Mucosa of stomach (tissue), 1 donor: ENCODE results near the gene TEKTIP1.
"Not testable (repeated sequence)": the region's sequence is repeated elsewhere in the genome, so short reads cannot be mapped to it uniquely, and the experiment has no call there.

Experiments
- H3K27me3 ChIP-seq: one replicate; pipeline ENCODE4 v1.7.0; 2013; ENCODE audit warnings: mild to moderate bottlenecking, low read length; ENCODE audit not compliant: control insufficient read depth, insufficient read depth
- H3K36me3 ChIP-seq: one replicate; pipeline ENCODE4 v1.7.0; 2013; ENCODE audit warnings: low read length; ENCODE audit not compliant: control insufficient read depth, insufficient read depth
- H3K4me1 ChIP-seq: one replicate; pipeline ENCODE4 v1.7.0; 2013; ENCODE audit warnings: mild to moderate bottlenecking, low read length; ENCODE audit not compliant: control insufficient read depth, insufficient read depth
- H3K4me3 ChIP-seq: one replicate; pipeline ENCODE4 v1.7.0; 2013; ENCODE audit warnings: low read length
- H3K9ac ChIP-seq: one replicate; pipeline ENCODE4 v1.7.0; 2013; ENCODE audit warnings: mild to moderate bottlenecking, low read length, moderate library complexity
- H3K9me3 ChIP-seq: one replicate; pipeline ENCODE4 v1.7.0; 2013; ENCODE audit warnings: mild to moderate bottlenecking, low read length, moderate library complexity; ENCODE audit not compliant: control insufficient read depth
- donor health status: Pancreatic carcinoma.

TEKTIP1 gene

GRCh38 chr19:3529299-3529698, 9.7 kb upstream of the TEKTIP1 start:
- not testable (repeated sequence) for H3K27me3 ChIP-seq, H3K4me3 ChIP-seq, H3K36me3 ChIP-seq, H3K4me1 ChIP-seq, H3K9me3 ChIP-seq, H3K9ac ChIP-seq

- no peaks in the 10 kb centered on the region for H3K9me3 ChIP-seq
- H3K4me3 ChIP-seq, result no peak overlapping the region
- H3K36me3 ChIP-seq, result peaks cover 14% of the 10 kb centered on the region
- no peaks in the 10 kb centered on the region for H3K4me1 ChIP-seq
- H3K9ac ChIP-seq, result no peak overlapping the region
- no peaks in the 10 kb centered on the region for H3K27me3 ChIP-seq
Observed at GRCh38 chr19:3530389-3530788, 8.6 kb upstream of the TEKTIP1 start.

- H3K4me3 ChIP-seq, result no peak overlapping the region
- H3K36me3 ChIP-seq, result peaks cover 16% of the 10 kb centered on the region
- no peaks in the 10 kb centered on the region for H3K9me3 ChIP-seq
- H3K9ac ChIP-seq, result no peak overlapping the region
- H3K27me3 ChIP-seq, result no peaks in the 10 kb centered on the region
- H3K4me1 ChIP-seq, result no peaks in the 10 kb centered on the region
Observed at GRCh38 chr19:3531716-3532115, 7.3 kb upstream of the TEKTIP1 start.

- no peaks in the 10 kb centered on the region for H3K4me1 ChIP-seq
- H3K9me3 ChIP-seq, result no peaks in the 10 kb centered on the region
- H3K36me3 ChIP-seq, result peaks cover 11% of the 10 kb centered on the region
- no peaks in the 10 kb centered on the region for H3K27me3 ChIP-seq
- H3K9ac ChIP-seq, result no peak overlapping the region
- no peak overlapping the region for H3K4me3 ChIP-seq
Observed at GRCh38 chr19:3532154-3532786, 6.7 kb upstream of the TEKTIP1 start.

- Histone ChIP-seq H3K9me3 (no peaks in the 10 kb centered on the region), H3K36me3 (peaks cover 7% of the 10 kb centered on the region), H3K9ac (no peak overlapping the region), H3K4me3 (no peak overlapping the region), H3K27me3 (no peaks in the 10 kb centered on the region), H3K4me1 (no peaks in the 10 kb centered on the region)
Observed at GRCh38 chr19:3533033-3533432, 5.9 kb upstream of the TEKTIP1 start.

- Histone ChIP-seq H3K4me1 (no peaks in the 10 kb centered on the region), H3K4me3 (no peak overlapping the region), H3K9ac (no peak overlapping the region), H3K9me3 (no peaks in the 10 kb centered on the region), H3K36me3 (peaks cover 7% of the 10 kb centered on the region), H3K27me3 (no peaks in the 10 kb centered on the region)
Observed at GRCh38 chr19:3533563-3534216, 5.3 kb upstream of the TEKTIP1 start.

GRCh38 chr19:3534375-3535234, 4.4 kb upstream of the TEKTIP1 start:
- Histone ChIP-seq H3K27me3 (no peaks in the 10 kb centered on the region), H3K36me3 (peaks cover 7% of the 10 kb centered on the region), H3K9me3 (no peaks in the 10 kb centered on the region), H3K9ac (no peak overlapping the region), H3K4me3 (no peak overlapping the region), H3K4me1 (no peaks in the 10 kb centered on the region)

- Histone ChIP-seq H3K27me3 (no peaks in the 10 kb centered on the region), H3K4me3 (no peak overlapping the region), H3K9ac (no peak overlapping the region), H3K36me3 (peaks cover 7% of the 10 kb centered on the region), H3K9me3 (no peaks in the 10 kb centered on the region), H3K4me1 (no peaks in the 10 kb centered on the region)
Observed at GRCh38 chr19:3535235-3535535, 3.8 kb upstream of the TEKTIP1 start.

GRCh38 chr19:3535563-3535965, 3.4 kb upstream of the TEKTIP1 start:
- no peaks in the 10 kb centered on the region for H3K9me3 ChIP-seq
- no peak overlapping the region for H3K9ac ChIP-seq
- H3K27me3 ChIP-seq, result no peaks in the 10 kb centered on the region
- no peaks in the 10 kb centered on the region for H3K4me1 ChIP-seq
- H3K4me3 ChIP-seq, result no peak overlapping the region
- H3K36me3 ChIP-seq, result peaks cover 7% of the 10 kb centered on the region

- Histone ChIP-seq H3K9me3 (no peaks in the 10 kb centered on the region), H3K27me3 (no peaks in the 10 kb centered on the region), H3K4me3 (no peak overlapping the region), H3K4me1 (no peaks in the 10 kb centered on the region), H3K9ac (no peak overlapping the region), H3K36me3 (peaks cover 7% of the 10 kb centered on the region)
Observed at GRCh38 chr19:3535981-3536380, 3.0 kb upstream of the TEKTIP1 start.

- Histone ChIP-seq H3K9me3 (no peaks in the 10 kb centered on the region), H3K9ac (no peak overlapping the region), H3K4me1 (no peaks in the 10 kb centered on the region), H3K36me3 (peaks cover 7% of the 10 kb centered on the region), H3K27me3 (no peaks in the 10 kb centered on the region), H3K4me3 (no peak overlapping the region)
Observed at GRCh38 chr19:3536429-3537100, 2.4 kb upstream of the TEKTIP1 start.

GRCh38 chr19:3537101-3537437, 1.9 kb upstream of the TEKTIP1 start:
- peaks cover 7% of the 10 kb centered on the region for H3K36me3 ChIP-seq
- no peaks in the 10 kb centered on the region for H3K9me3 ChIP-seq
- H3K4me1 ChIP-seq, result no peaks in the 10 kb centered on the region
- no peaks in the 10 kb centered on the region for H3K27me3 ChIP-seq
- H3K4me3 ChIP-seq, result no peak overlapping the region
- no peak overlapping the region for H3K9ac ChIP-seq
